OCI-LY7 (cell line): ENCODE results near the gene CCRL2. TPM values are rescaled to one million over a fixed set of nuclear protein-coding genes. Genes with fewer than 3 reads are reported as not detected.

Experiments used
- BruUV-seq: library from RNA; stranded (reverse); fragments of 400-500 nt; replicated peaks from 2 replicates; lab custom pipeline; 2021; lab: Mats Ljungman, UMichigan
- CTCF ChIA-PET: fragments of 300-600 bp; sonication (Branson Sonifier 250); formaldehyde crosslinking; loops from one replicate; lab custom pipeline; 2022; ENCODE audit warnings: antibody characterized with exemption; ENCODE audit not compliant: unreplicated experiment; lab: Charles Lee
- POLR2A ChIA-PET: fragments of 300-600 bp; sonication (Branson Sonifier 250); formaldehyde crosslinking; loops from one replicate; lab custom pipeline; 2022; ENCODE audit warnings: antibody characterized with exemption; lab: Charles Lee
- DNase-seq: peaks from one replicate; pipeline ENCODE4 v3.0.0-alpha.2; 2015; ENCODE audit warnings: low spot score
- H2AFZ ChIP-seq: fragments of 200-600 bp; sonication (generic), shearing (Covaris generic); 2 replicates; pipeline ENCODE4 v1.6.1; 2014; ENCODE audit warnings: mild to moderate bottlenecking, antibody characterized with exemption, low read length, moderate library complexity
- H3K27ac ChIP-seq: fragments of 200-600 bp; sonication (generic); 2 replicates; pipeline ENCODE4 v1.5.1; 2014; ENCODE audit warnings: mixed run types, low read depth, mild to moderate bottlenecking, moderate library complexity, low read length, inconsistent platforms; ENCODE audit not compliant: poor library complexity, severe bottlenecking
- H3K36me3 ChIP-seq: fragments of 200-600 bp; sonication (generic); 2 replicates; pipeline ENCODE4 v1.6.1; 2014; ENCODE audit warnings: mild to moderate bottlenecking, antibody characterized with exemption, low read length, moderate library complexity, mixed read lengths; ENCODE audit not compliant: insufficient read depth
- H3K4me1 ChIP-seq: fragments of 200-600 bp; sonication (generic); 2 replicates; pipeline ENCODE4 v1.5.1; 2014; ENCODE audit warnings: mild to moderate bottlenecking, low read length; ENCODE audit not compliant: insufficient read depth, poor library complexity, severe bottlenecking
- H3K4me2 ChIP-seq: fragments of 200-600 bp; sonication (generic); 2 replicates; pipeline ENCODE4 v1.6.1; 2014; ENCODE audit warnings: mild to moderate bottlenecking, low read length
- H3K4me3 ChIP-seq: fragments of 200-600 bp; sonication (generic); 2 replicates; pipeline ENCODE4 v1.5.1; 2014; ENCODE audit warnings: mild to moderate bottlenecking, low read depth, low read length; ENCODE audit not compliant: poor library complexity, severe bottlenecking
- H3K79me2 ChIP-seq: fragments of 200-600 bp; sonication (generic); 2 replicates; pipeline ENCODE4 v1.6.1; 2016; ENCODE audit warnings: low read depth, mild to moderate bottlenecking, low read length, moderate library complexity, mixed read lengths; ENCODE audit not compliant: insufficient read depth
- H3K9me2 ChIP-seq: fragments of 200-600 bp; sonication (generic); 2 replicates; pipeline ENCODE4 v1.6.1; 2016; ENCODE audit warnings: mild to moderate bottlenecking, low read length, mixed read lengths; ENCODE audit not compliant: insufficient read depth
- H3K9me3 ChIP-seq: fragments of 200-600 bp; sonication (generic); 2 replicates; pipeline ENCODE4 v1.6.1; 2014; ENCODE audit warnings: mild to moderate bottlenecking, mixed run types, low read length, mixed read lengths
- H4K20me1 ChIP-seq: fragments of 200-600 bp; sonication (generic); 2 replicates; pipeline ENCODE4 v1.6.1; 2014; ENCODE audit warnings: mild to moderate bottlenecking, antibody characterized with exemption, low read length, moderate library complexity, mixed read lengths; ENCODE audit not compliant: insufficient read depth
- CTCF ChIP-seq: fragments of 200-600 bp; sonication (generic); conservative IDR thresholded peaks from 2 replicates; pipeline ENCODE4 v1.5.1; 2014; ENCODE audit warnings: mild to moderate bottlenecking, antibody characterized with exemption, low read length, moderate library complexity, mixed read lengths
- EZH2phosphoT487 ChIP-seq: fragments of 200-600 bp; sonication (generic); IDR thresholded peaks from 2 replicates; pipeline ENCODE4 v1.6.1; 2018; ENCODE audit warnings: low read depth, borderline replicate concordance, mild to moderate bottlenecking, mixed run types, antibody characterized with exemption, low read length, moderate library complexity, mixed read lengths
- intact Hi-C: fragments of 100-400 bp; cut with micrococcal nuclease; formaldehyde crosslinking; loops from one replicate; pipeline ENCODE4 v1.10.0; 2022; ENCODE audit not compliant: unreplicated experiment
- total RNA-seq, 2 experiments: library from RNA; depleted of rRNA in 1 of 2; stranded (reverse); fragments of >200 nt in 1 of 2; shearing (Covaris generic) in 1 of 2; gene quantifications; 2 replicates each; pipeline ENCODE4 v1.2.3, GENCODE V29; 2014 to 2022

CCRL2 gene
- total RNA-seq, 2 experiments from 2014 or later, result 0.41 to 2.2 TPM

DNA sequence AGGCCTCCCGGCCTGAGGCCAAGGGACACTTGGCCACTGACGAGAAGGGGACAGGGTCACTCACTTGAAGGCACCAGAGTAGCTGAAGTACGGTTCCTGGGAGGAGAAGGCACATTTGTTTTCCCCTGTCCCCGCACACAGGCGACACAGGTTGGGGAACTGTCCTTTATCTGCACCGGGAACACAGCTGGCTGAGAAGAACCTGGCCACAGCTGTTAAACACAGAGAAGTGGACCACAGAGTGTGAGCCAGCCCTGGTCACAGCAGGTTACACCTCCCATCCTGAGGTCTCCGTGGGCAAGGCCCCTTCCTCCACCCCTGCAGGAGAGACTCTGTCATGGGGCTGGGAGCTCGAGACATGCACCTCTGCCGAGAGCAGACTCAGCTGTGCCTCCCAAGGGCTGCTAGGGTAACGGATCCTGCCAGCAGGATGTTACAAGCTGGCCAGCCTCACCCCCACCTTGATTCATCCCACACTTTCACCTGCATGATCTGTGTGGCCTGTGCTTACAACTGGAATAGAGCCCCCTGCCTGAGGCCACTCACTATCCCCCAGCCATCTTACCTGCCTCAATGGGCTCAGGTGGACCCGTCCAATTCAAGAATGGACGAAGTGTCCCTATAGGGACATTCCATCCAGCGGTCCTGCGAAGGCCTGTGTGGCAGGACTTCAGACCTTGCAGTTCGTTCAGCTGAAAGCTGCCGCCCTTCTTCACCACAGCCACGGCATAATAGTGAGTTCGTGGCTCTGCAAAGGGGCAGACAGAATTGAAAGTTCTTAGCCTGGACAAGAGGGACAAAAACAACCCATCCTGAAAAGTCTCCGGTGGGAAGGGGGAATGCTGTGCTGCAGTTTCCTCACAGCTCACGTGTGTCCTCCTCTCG is 48.4 kb downstream of the CCRL2 start:
- H3K9me2 ChIP-seq, result no peaks in the 10 kb centered on the region
- no peak overlapping the region for H2AFZ ChIP-seq
- TF ChIP-seq EZH2phosphoT487, result no peak
- TF ChIP-seq CTCF, result no peak
- no TSS peak for BruUV-seq
- H3K4me1 ChIP-seq, result no peaks in the 10 kb centered on the region
- CTCF ChIA-PET, result interaction anchor here (0.7 kb wide), 1 partner anchor 15 kb away, joined by 3 read pairs; no protein-coding TSS in a partner anchor
- intact Hi-C loops, result no loop called here
- POLR2A ChIA-PET, result no interaction called here
- no peaks in the 10 kb centered on the region for H3K79me2 ChIP-seq
- H3K9me3 ChIP-seq, result no peaks in the 10 kb centered on the region
- DNase-seq, result no peak
- H3K4me3 ChIP-seq, result no peak overlapping the region
- H3K36me3 ChIP-seq, result no peaks in the 10 kb centered on the region
- no peak overlapping the region for H3K27ac ChIP-seq
- no peaks in the 10 kb centered on the region for H4K20me1 ChIP-seq
- H3K4me2 ChIP-seq, result no peak overlapping the region

DNA sequence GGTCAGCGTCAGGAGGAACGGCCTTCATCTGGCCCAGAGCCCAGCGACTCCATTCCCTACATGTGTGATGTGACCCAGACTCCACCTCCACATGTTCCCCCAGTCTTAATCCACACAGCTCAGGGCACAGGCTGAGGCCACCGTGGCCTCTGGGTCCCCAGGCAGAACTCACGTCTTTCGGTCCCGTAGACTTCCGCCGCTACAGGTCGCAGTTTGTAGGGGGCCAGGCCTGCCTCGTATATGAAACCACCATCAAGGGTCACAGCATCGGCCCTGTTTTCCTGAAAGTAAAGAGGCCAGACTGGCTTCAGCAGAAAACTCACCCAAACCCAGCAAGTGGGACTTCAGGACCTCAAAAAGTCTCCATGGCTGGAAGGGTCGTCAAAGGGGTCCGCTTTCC is 49.1 kb downstream of the CCRL2 start:
- no TSS peak for BruUV-seq
- no peaks in the 10 kb centered on the region for H3K4me1 ChIP-seq
- no peak for TF ChIP-seq CTCF
- TF ChIP-seq EZH2phosphoT487, result no peak
- DNase-seq, result no peak
- H4K20me1 ChIP-seq, result no peaks in the 10 kb centered on the region
- no peaks in the 10 kb centered on the region for H3K79me2 ChIP-seq
- peaks cover 5% of the 10 kb centered on the region; the same call in 1 of the 2 replicates for H3K9me3 ChIP-seq
- H3K36me3 ChIP-seq, result no peaks in the 10 kb centered on the region
- intact Hi-C loops, result no loop called here
- H2AFZ ChIP-seq, result no peak overlapping the region
- ChIA-PET POLR2A (no interaction called here), CTCF (no interaction called here)
- no peaks in the 10 kb centered on the region for H3K9me2 ChIP-seq
- H3K4me3 ChIP-seq, result no peak overlapping the region
- H3K4me2 ChIP-seq, result no peak overlapping the region
- no peak overlapping the region for H3K27ac ChIP-seq

Other genes with a start within 250 kb of the CCRL2 start
- not detected in 2 replicates for gene CCR1, start 198.9 kb upstream of the CCRL2 start, total RNA-seq (2014; rRNA removed; shearing (Covaris generic))
- not detected in 2 replicates for gene CCR1, start 198.9 kb upstream of the CCRL2 start, total RNA-seq (2022)
- gene CCR3, start 164.8 kb upstream of the CCRL2 start, total RNA-seq (2014; rRNA removed; shearing (Covaris generic)), result not detected in 2 replicates
- gene CCR3, start 164.8 kb upstream of the CCRL2 start, total RNA-seq (2022), result not detected in 2 replicates
- not detected in 2 replicates for gene CCR2, start 53.1 kb upstream of the CCRL2 start, total RNA-seq (2014; rRNA removed; shearing (Covaris generic))
- not detected in 2 replicates for gene CCR2, start 53.1 kb upstream of the CCRL2 start, total RNA-seq (2022)
- gene CCR5, start 36.3 kb upstream of the CCRL2 start, total RNA-seq (2014; rRNA removed; shearing (Covaris generic)), result not detected in 2 replicates
- not detected in 2 replicates for gene CCR5, start 36.3 kb upstream of the CCRL2 start, total RNA-seq (2022)
- 3.7 TPM in 1 of 2 replicates, not detected in the other for gene LTF, start 57.6 kb downstream of the CCRL2 start, total RNA-seq (2014; rRNA removed; shearing (Covaris generic))
- not detected in 2 replicates for gene LTF, start 57.6 kb downstream of the CCRL2 start, total RNA-seq (2022)
- 1.3 and 1.4 TPM in 2 replicates for gene RTP3, start 90.7 kb downstream of the CCRL2 start, total RNA-seq (2014; rRNA removed; shearing (Covaris generic))
- gene RTP3, start 90.7 kb downstream of the CCRL2 start, total RNA-seq (2022), result 0.37 and 0.74 TPM in 2 replicates
- gene LRRC2, start 159.0 kb downstream of the CCRL2 start, total RNA-seq (2014; rRNA removed; shearing (Covaris generic)), result 2.0 and 2.4 TPM in 2 replicates
- 1.9 and 2.2 TPM in 2 replicates for gene LRRC2, start 159.0 kb downstream of the CCRL2 start, total RNA-seq (2022)
- gene FAM240A, start 205.3 kb downstream of the CCRL2 start, total RNA-seq (2014; rRNA removed; shearing (Covaris generic)), result not detected in 2 replicates
- not detected in 2 replicates for gene FAM240A, start 205.3 kb downstream of the CCRL2 start, total RNA-seq (2022)